ENCODE measurements around the gene PRKCD.
A peak's percentile ranks its signal among the peaks of the same experiment; 100 is the strongest.

Gene PRKCD

GRCh38 chr3:53169045-53169831 lies 8.2 kb downstream of the PRKCD start:
- Histone ChIP-seq H4K8ac (ENCODE audit: low read depth, low read length) (no peak overlapping the region), H3K27me3 (ENCODE audit: insufficient read depth, low read length, poor library complexity) (no peaks in the 10 kb centered on the region), H3K4ac (ENCODE audit: low read depth, low read length) (no peak overlapping the region), H3K27ac (ENCODE audit: low read depth, low read length) (no peak overlapping the region), H3K4me3 (ENCODE audit: low read length) (no peak overlapping the region), H3K79me2 (ENCODE audit: control insufficient read depth, insufficient read depth, low read length) (peaks cover 6% of the 10 kb centered on the region), H2BK5ac (ENCODE audit: low read length) (no peak overlapping the region), H3K9ac (ENCODE audit: low read length) (no peak overlapping the region), H3K79me1 (ENCODE audit: low read length) (peaks cover 28% of the 10 kb centered on the region), H3K18ac (ENCODE audit: low read length) (no peak overlapping the region), H3K23ac (ENCODE audit: low read length) (no peak overlapping the region), H3K36me3 (ENCODE audit: control insufficient read depth, insufficient read depth, low read length) (no peaks in the 10 kb centered on the region), H3K56ac (ENCODE audit: low read length) (peak overlapping the region; percentile 44), H4K5ac (ENCODE audit: low read length) (no peak overlapping the region), H3K4me2 (ENCODE audit: low read length) (no peak overlapping the region), H2BK120ac (ENCODE audit: low read depth, low read length) (no peak overlapping the region), H2BK15ac (replicated peaks; ENCODE audit: low read depth) (no peak overlapping the region), H2AK5ac (ENCODE audit: low read length) (no peak overlapping the region), H3K4me1 (ENCODE audit: control insufficient read depth, low read depth, low read length) (peaks cover 14% of the 10 kb centered on the region)
- WGBS (ENCODE audit: extremely low coverage, insufficient coverage, low lambda C conversion rate), result no CpG with 5 or more reads among the region's 15 CpGs
- DNase-seq, result peak; percentile 63

- H3K4me2 ChIP-seq (ENCODE audit: low read length), result no peak overlapping the region
- H3K4ac ChIP-seq (ENCODE audit: low read depth, low read length), result no peak overlapping the region
- DNase-seq, result no peak
- H2BK120ac ChIP-seq (ENCODE audit: low read depth, low read length), result no peak overlapping the region
- no peak overlapping the region for H3K18ac ChIP-seq (ENCODE audit: low read length)
- H3K79me2 ChIP-seq (ENCODE audit: control insufficient read depth, insufficient read depth, low read length), result peaks cover 6% of the 10 kb centered on the region
- H3K4me3 ChIP-seq (ENCODE audit: low read length), result no peak overlapping the region
- no peak overlapping the region for H3K27ac ChIP-seq (ENCODE audit: low read depth, low read length)
- no CpG with 5 or more reads among the region's 9 CpGs for WGBS (ENCODE audit: extremely low coverage, insufficient coverage, low lambda C conversion rate)
- H2BK5ac ChIP-seq (ENCODE audit: low read length), result no peak overlapping the region
- H2AK5ac ChIP-seq (ENCODE audit: low read length), result no peak overlapping the region
- peaks cover 14% of the 10 kb centered on the region for H3K4me1 ChIP-seq (ENCODE audit: control insufficient read depth, low read depth, low read length)
- H3K79me1 ChIP-seq (ENCODE audit: low read length), result peaks cover 25% of the 10 kb centered on the region
- no peak overlapping the region for H3K9ac ChIP-seq (ENCODE audit: low read length)
- no peak overlapping the region for H3K23ac ChIP-seq (ENCODE audit: low read length)
- no peak overlapping the region for H4K8ac ChIP-seq (ENCODE audit: low read depth, low read length)
- no peak overlapping the region for H4K5ac ChIP-seq (ENCODE audit: low read length)
- H3K27me3 ChIP-seq (ENCODE audit: insufficient read depth, low read length, poor library complexity), result no peaks in the 10 kb centered on the region
- no peaks in the 10 kb centered on the region for H3K36me3 ChIP-seq (ENCODE audit: control insufficient read depth, insufficient read depth, low read length)
- no peak overlapping the region for H2BK15ac ChIP-seq (replicated peaks; ENCODE audit: low read depth)
- no peak overlapping the region for H3K56ac ChIP-seq (ENCODE audit: low read length)
Observed at GRCh38 chr3:53169832-53170324, 8.9 kb downstream of the PRKCD start.

GRCh38 chr3:53170325-53171063 lies 9.5 kb downstream of the PRKCD start:
- H3K9ac ChIP-seq (ENCODE audit: low read length), result no peak overlapping the region
- WGBS (ENCODE audit: extremely low coverage, insufficient coverage, low lambda C conversion rate), result no CpG with 5 or more reads among the region's 17 CpGs
- DNase-seq, result no peak
- peaks cover 6% of the 10 kb centered on the region for H3K79me2 ChIP-seq (ENCODE audit: control insufficient read depth, insufficient read depth, low read length)
- no peak overlapping the region for H4K8ac ChIP-seq (ENCODE audit: low read depth, low read length)
- H3K4me1 ChIP-seq (ENCODE audit: control insufficient read depth, low read depth, low read length), result peaks cover 14% of the 10 kb centered on the region
- no peak overlapping the region for H2AK5ac ChIP-seq (ENCODE audit: low read length)
- H3K79me1 ChIP-seq (ENCODE audit: low read length), result peaks cover 22% of the 10 kb centered on the region
- H3K4me2 ChIP-seq (ENCODE audit: low read length), result no peak overlapping the region
- no peak overlapping the region for H3K4ac ChIP-seq (ENCODE audit: low read depth, low read length)
- no peak overlapping the region for H3K4me3 ChIP-seq (ENCODE audit: low read length)
- H3K27ac ChIP-seq (ENCODE audit: low read depth, low read length), result no peak overlapping the region
- H2BK5ac ChIP-seq (ENCODE audit: low read length), result no peak overlapping the region
- no peak overlapping the region for H2BK120ac ChIP-seq (ENCODE audit: low read depth, low read length)
- H3K23ac ChIP-seq (ENCODE audit: low read length), result no peak overlapping the region
- no peak overlapping the region for H3K18ac ChIP-seq (ENCODE audit: low read length)
- no peak overlapping the region for H4K5ac ChIP-seq (ENCODE audit: low read length)
- peak overlapping the region; percentile 26 for H3K56ac ChIP-seq (ENCODE audit: low read length)
- no peaks in the 10 kb centered on the region for H3K36me3 ChIP-seq (ENCODE audit: control insufficient read depth, insufficient read depth, low read length)
- H3K27me3 ChIP-seq (ENCODE audit: insufficient read depth, low read length, poor library complexity), result no peaks in the 10 kb centered on the region
- H2BK15ac ChIP-seq (replicated peaks; ENCODE audit: low read depth), result no peak overlapping the region

GRCh38 chr3:53171064-53171418 lies 10.0 kb downstream of the PRKCD start:
- H3K36me3 ChIP-seq (ENCODE audit: control insufficient read depth, insufficient read depth, low read length), result no peaks in the 10 kb centered on the region
- H4K5ac ChIP-seq (ENCODE audit: low read length), result no peak overlapping the region
- DNase-seq, result no peak
- no peak overlapping the region for H4K8ac ChIP-seq (ENCODE audit: low read depth, low read length)
- no peak overlapping the region for H3K23ac ChIP-seq (ENCODE audit: low read length)
- H3K27ac ChIP-seq (ENCODE audit: low read depth, low read length), result no peak overlapping the region
- no peak overlapping the region for H2BK120ac ChIP-seq (ENCODE audit: low read depth, low read length)
- H3K18ac ChIP-seq (ENCODE audit: low read length), result no peak overlapping the region
- no peak overlapping the region for H2BK5ac ChIP-seq (ENCODE audit: low read length)
- H3K4ac ChIP-seq (ENCODE audit: low read depth, low read length), result no peak overlapping the region
- peaks cover 22% of the 10 kb centered on the region for H3K79me1 ChIP-seq (ENCODE audit: low read length)
- H3K4me2 ChIP-seq (ENCODE audit: low read length), result no peak overlapping the region
- peaks cover 14% of the 10 kb centered on the region for H3K4me1 ChIP-seq (ENCODE audit: control insufficient read depth, low read depth, low read length)
- peak overlapping the region; percentile 75 for H3K56ac ChIP-seq (ENCODE audit: low read length)
- peaks cover 6% of the 10 kb centered on the region for H3K79me2 ChIP-seq (ENCODE audit: control insufficient read depth, insufficient read depth, low read length)
- H2BK15ac ChIP-seq (replicated peaks; ENCODE audit: low read depth), result no peak overlapping the region
- no peak overlapping the region for H3K4me3 ChIP-seq (ENCODE audit: low read length)
- no peak overlapping the region for H2AK5ac ChIP-seq (ENCODE audit: low read length)
- no peak overlapping the region for H3K9ac ChIP-seq (ENCODE audit: low read length)
- WGBS (ENCODE audit: extremely low coverage, insufficient coverage, low lambda C conversion rate), result no CpG with 5 or more reads among the region's 7 CpGs
- H3K27me3 ChIP-seq (ENCODE audit: insufficient read depth, low read length, poor library complexity), result no peaks in the 10 kb centered on the region

- Histone ChIP-seq H2BK120ac (ENCODE audit: low read depth, low read length) (no peak overlapping the region), H3K4me3 (ENCODE audit: low read length) (no peak overlapping the region), H3K9ac (ENCODE audit: low read length) (peak overlapping the region; percentile 41), H4K8ac (ENCODE audit: low read depth, low read length) (no peak overlapping the region), H4K5ac (ENCODE audit: low read length) (no peak overlapping the region), H3K27me3 (ENCODE audit: insufficient read depth, low read length, poor library complexity) (no peaks in the 10 kb centered on the region), H3K4me2 (ENCODE audit: low read length) (no peak overlapping the region), H3K27ac (ENCODE audit: low read depth, low read length) (no peak overlapping the region), H2BK15ac (replicated peaks; ENCODE audit: low read depth) (no peak overlapping the region), H3K18ac (ENCODE audit: low read length) (no peak overlapping the region), H3K79me2 (ENCODE audit: control insufficient read depth, insufficient read depth, low read length) (peaks cover 6% of the 10 kb centered on the region), H3K23ac (ENCODE audit: low read length) (no peak overlapping the region), H2AK5ac (ENCODE audit: low read length) (peak overlapping the region; percentile 59), H3K4ac (ENCODE audit: low read depth, low read length) (no peak overlapping the region), H3K56ac (ENCODE audit: low read length) (peak overlapping the region; percentile 9), H3K36me3 (ENCODE audit: control insufficient read depth, insufficient read depth, low read length) (no peaks in the 10 kb centered on the region), H3K4me1 (ENCODE audit: control insufficient read depth, low read depth, low read length) (peaks cover 14% of the 10 kb centered on the region), H3K79me1 (ENCODE audit: low read length) (peaks cover 15% of the 10 kb centered on the region), H2BK5ac (ENCODE audit: low read length) (no peak overlapping the region)
- DNase-seq, result peak; percentile 84
- WGBS (ENCODE audit: extremely low coverage, insufficient coverage, low lambda C conversion rate), result no CpG with 5 or more reads among the region's 7 CpGs
Observed at GRCh38 chr3:53171827-53172505, 11.0 kb downstream of the PRKCD start.

All from mesendoderm (in vitro differentiated cells).